Astrocyte of the cerebellum (primary cell): Measurements from ENCODE around the gene GRIN2C.
"Not testable (repeated sequence)": the region's sequence is repeated elsewhere in the genome, so short reads cannot be mapped to it uniquely, and the experiment has no call there.

Experiments used
- DNase-seq: peaks from one replicate; pipeline ENCODE4 v3.0.0-alpha.2; 2011; ENCODE audit warnings: low read depth
- H3K4me3 ChIP-seq: 2 replicates; pipeline ENCODE4 v1.5.1; 2011; ENCODE audit warnings: mild to moderate bottlenecking, low read depth, low read length, moderate library complexity
- CTCF ChIP-seq: IDR thresholded peaks from 2 replicates; pipeline ENCODE4 v1.5.1; 2012; ENCODE audit warnings: low read length, low read depth, moderate library complexity, mild to moderate bottlenecking; ENCODE audit errors: missing control alignments
- in situ Hi-C: cut with HindIII; loops from 2 replicates; pipeline ENCODE4 v1.10.0; 2017; ENCODE audit warnings: low sequenced_read_pairs

Gene GRIN2C

GRCh38 chr17:74859459-74860228 is at the start of gene GRIN2C:
Gene GRIN2C, minus strand, starts transcription at chr17:74859885. Its CDS starts 4,793 bp downstream, at chr17:74855092.
- peak within 1 kb of the TSS; percentile 20 for H3K4me3 ChIP-seq
- peak; percentile 8 for TF ChIP-seq CTCF
- no peak for DNase-seq
- in situ Hi-C loops: loop anchor here (5.0 kb wide), 1 partner anchor 67 kb away; no protein-coding TSS in a partner anchor

- H3K4me3 ChIP-seq, DNase-seq, in situ Hi-C loops: not testable (repeated sequence)
These were observed 49.4 kb upstream of the GRIN2C start for GRCh38 chr17:74909097-74909496.

GRCh38 chr17:74907012-74907411 is 47.3 kb upstream of the GRIN2C start:
- no peak for DNase-seq
- TF ChIP-seq CTCF: no peak
- no peak overlapping the region for H3K4me3 ChIP-seq
- in situ Hi-C loops: no loop called here

- DNase-seq, in situ Hi-C loops, H3K4me3 ChIP-seq: not testable (repeated sequence)
These were observed 46.6 kb upstream of the GRIN2C start for GRCh38 chr17:74906214-74906793.

- no peak for TF ChIP-seq CTCF
- H3K4me3 ChIP-seq: no peak overlapping the region
- DNase-seq: no peak
- in situ Hi-C loops: no loop called here
These were observed 45.2 kb upstream of the GRIN2C start for GRCh38 chr17:74904687-74905409.

- in situ Hi-C loops: no loop called here
- no peak for TF ChIP-seq CTCF
- DNase-seq: no peak
- no peak overlapping the region for H3K4me3 ChIP-seq
These were observed 44.0 kb upstream of the GRIN2C start for GRCh38 chr17:74903671-74904070.

GRCh38 chr17:74903034-74903433 is 43.3 kb upstream of the GRIN2C start:
- TF ChIP-seq CTCF: no peak
- DNase-seq: no peak
- H3K4me3 ChIP-seq: no peak overlapping the region
- in situ Hi-C loops: no loop called here
